ENCODE results near the gene C10orf62. TPM values are rescaled to one million over a fixed set of nuclear protein-coding genes. Genes with fewer than 3 reads are reported as not detected.
"Not testable (repeated sequence)": the region's sequence is repeated elsewhere in the genome, so short reads cannot be mapped to it uniquely, and the experiment has no call there.

C10orf62 gene
- not detected in 2 replicates for total RNA-seq

DNA sequence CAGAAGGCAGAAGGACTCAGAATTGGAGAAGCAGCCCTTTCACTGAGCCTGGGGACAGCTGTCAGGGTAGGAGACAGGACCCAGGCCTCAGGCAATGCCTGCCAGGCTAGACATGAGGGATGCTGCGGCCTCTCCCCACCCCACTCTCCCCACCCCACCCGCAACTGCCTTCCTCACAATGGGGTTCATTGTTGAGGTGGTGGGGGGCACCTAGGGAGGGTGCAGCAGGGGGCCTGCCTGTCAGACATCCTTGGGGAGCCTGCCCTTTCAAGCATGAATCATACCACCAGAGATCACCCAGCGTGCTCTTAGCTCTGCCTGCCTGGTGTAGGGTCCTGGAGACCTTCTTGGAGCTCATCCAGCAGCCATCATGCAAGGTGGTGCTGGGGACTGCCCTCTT is at the start of gene C10orf62:
C10orf62 (plus strand) TSS at position 243 of the 400 bp plus-strand sequence. CDS start 177 bp downstream, outside the sequence.
- no peak for DNase-seq (ENCODE audit: low read depth in 2 of 2)

GRCh38 chr10:97540669-97541500 is 48.6 kb upstream of the C10orf62 start:
- no peak for DNase-seq (ENCODE audit: low read depth in 2 of 2)

DNA sequence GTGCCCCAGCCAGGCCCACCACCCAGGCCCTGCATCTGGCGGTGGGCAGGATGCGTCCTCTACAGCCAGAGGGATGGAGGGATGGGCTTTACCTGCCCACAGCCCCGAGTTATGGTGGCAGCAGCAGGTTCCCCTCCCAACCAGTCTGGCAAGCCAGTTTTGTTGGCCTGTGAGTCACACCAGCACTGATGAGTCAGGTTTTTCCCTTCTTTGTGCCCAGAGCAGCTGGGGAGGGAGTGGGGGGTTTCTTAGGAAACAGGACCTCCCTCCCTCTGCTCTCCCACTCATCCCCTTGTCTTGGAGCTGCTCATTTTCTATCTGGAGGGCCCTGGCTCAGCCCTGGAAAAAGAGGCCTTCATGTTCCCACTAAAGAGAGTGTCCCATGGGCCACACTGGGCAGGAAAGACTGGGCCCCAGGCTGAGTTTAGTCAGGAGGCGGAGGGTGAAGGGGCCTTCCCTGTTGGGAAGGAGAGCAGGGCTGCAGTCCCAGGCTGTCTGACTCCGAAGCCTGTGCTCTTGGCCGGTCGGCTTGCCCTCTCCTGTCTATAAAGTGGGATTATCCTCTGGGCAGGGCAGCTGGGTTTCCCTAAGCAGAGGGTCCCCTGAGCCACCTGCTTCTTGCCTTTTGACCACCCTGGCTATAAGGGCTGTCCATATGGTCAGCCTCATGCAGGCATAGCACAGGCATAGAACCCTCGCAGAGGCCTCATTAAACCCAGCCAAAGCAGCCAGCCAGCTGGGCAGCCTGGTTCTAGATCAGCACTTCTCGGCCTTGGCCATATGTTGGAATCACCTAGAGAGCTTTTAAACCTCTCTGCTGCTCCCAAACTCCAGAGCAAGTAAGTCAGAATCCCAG is 47.1 kb upstream of the C10orf62 start:
- peak; percentile 93 to 98 for DNase-seq (ENCODE audit: low read depth in 2 of 2)

GRCh38 chr10:97543025-97543546 is 46.4 kb upstream of the C10orf62 start:
- DNase-seq (ENCODE audit: low read depth in 2 of 2) = peak; percentile 95 to 100

GRCh38 chr10:97546456-97547270 is 42.9 kb upstream of the C10orf62 start:
- peak in 1 of 2 donors; percentile 36 for DNase-seq (ENCODE audit: low read depth in 2 of 2)

GRCh38 chr10:97547271-97547600 is 42.3 kb upstream of the C10orf62 start:
- no peak for DNase-seq (ENCODE audit: low read depth in 2 of 2)

GRCh38 chr10:97547962-97548361 is 41.6 kb upstream of the C10orf62 start:
- DNase-seq (ENCODE audit: low read depth in 2 of 2) = no peak

- DNase-seq (ENCODE audit: low read depth in 2 of 2) = no peak
These were observed 40.6 kb upstream of the C10orf62 start for GRCh38 chr10:97548828-97549455.

DNA sequence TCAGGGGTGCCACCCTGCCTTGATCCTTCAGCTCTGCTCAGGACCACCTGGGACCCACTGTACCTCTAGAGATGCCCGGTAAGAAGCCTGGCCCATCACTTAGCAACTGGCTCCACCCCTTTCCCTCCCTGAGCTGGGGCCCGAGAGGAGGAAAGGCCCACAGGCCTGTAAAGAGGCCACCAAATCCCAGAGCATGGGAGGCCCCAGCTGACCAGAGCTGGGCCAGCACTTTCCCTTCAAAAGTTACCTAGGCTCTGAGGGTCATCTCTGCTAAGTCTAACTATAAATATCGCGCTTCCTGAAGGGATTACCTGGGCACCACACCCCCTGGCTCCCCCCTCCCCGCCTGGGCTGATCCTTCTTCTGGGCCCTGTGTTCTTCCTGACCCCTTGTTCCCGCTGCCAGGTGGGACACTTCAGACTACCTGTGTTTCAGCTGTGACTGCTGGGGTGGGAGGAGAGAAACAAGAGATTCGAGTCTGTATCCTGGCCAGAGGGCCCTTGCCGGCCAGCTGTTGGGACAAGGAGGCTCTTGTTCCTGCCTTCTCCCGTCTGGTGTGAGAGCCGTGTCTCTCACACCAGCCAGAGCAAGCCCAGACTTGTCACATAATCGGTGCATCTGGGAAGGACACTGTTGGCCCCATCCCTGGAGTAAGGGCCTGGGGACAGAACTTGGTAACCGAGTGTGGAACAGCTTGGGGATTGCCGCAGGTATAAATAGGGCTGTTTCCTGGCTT is 39.8 kb upstream of the C10orf62 start:
- DNase-seq (ENCODE audit: low read depth in 2 of 2) = no peak

GRCh38 chr10:97550336-97551149 is 39.0 kb upstream of the C10orf62 start:
- no peak for DNase-seq (ENCODE audit: low read depth in 2 of 2)

DNA sequence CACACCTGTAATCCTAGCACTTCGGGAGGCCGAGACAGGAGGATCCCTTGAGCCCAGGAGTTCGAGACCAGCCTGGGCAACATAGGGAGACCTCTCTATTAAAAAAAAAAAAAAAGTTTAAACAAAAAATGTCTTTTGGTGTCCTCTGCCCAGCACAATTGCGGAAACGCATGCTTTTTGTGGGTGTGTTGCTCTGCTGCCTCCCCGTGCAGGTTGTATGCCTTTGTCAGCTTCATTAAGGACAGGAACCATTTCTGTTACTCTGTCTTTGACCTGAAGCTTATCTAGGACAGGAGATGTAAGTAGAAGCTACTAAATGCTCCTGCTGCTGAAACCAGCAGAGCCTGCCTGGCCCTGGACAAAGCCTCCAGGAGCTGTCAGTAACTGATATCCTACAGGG is 38.2 kb upstream of the C10orf62 start:
- no peak for DNase-seq (ENCODE audit: low read depth in 2 of 2)

DNA sequence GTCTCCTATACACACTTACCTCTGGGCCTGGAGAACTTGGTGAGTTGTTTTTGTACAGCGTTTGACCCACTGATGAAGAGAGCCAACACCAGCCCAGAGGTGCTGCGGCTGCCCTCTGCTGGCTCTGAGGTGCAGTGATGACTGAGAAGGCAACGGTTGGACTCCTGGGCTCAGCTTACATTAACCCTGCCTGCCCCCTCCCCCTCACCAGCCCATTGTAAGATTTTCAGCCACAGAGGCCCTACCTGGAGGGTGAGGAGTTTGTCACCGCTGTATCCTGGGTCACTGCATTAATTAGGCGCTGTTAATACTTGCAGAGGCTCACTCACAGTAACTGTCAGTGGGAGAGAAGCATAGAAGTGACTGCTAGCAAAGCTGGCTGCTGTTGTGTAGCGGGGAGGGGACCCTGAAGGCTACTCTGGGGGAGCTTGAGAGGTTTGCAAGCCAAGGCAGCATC is 35.9 kb upstream of the C10orf62 start:
- DNase-seq (ENCODE audit: low read depth in 2 of 2) = peak; percentile 75 to 84

DNA sequence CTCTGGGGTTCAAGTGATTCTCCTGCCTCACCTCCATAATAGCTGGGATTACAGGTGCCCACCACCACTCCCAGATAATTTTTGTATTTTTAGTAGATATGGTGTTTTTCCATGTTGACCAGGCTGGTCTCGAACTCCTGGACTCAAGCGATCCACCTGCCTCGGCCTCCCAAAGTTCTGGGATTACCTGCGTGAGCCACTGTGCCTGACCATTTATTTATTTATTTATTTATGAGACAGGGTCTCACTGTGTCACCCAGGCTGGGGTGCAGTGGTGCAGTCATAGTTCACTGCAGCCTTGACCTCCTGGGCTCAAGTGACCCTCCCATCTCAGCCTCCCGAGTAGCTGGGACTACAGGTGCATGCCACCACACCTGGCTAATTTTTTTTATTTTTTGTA is 35.2 kb upstream of the C10orf62 start:
- DNase-seq (ENCODE audit: low read depth in 2 of 2) = not testable (repeated sequence)

DNA sequence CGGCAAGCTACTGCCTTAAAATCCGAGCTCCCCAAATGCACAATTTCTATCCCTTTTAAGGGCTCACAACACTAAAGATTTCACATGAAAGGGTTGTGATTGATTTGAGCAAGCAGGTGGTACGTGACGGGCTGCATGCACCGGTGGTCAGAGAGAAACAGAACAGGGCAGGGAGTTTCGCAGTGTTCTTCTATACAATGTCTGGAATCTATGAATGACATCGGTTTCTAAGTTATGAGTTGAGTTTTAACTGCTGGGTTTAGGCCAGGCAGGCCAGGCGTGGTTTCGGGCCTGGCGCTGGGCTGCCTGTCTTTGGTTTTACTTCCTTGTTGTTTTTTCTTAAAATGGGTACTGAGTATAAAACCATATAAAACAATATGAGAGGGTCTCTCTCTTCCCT is 34.0 kb upstream of the C10orf62 start:
- not testable (repeated sequence) for DNase-seq (ENCODE audit: low read depth in 2 of 2)

DNA sequence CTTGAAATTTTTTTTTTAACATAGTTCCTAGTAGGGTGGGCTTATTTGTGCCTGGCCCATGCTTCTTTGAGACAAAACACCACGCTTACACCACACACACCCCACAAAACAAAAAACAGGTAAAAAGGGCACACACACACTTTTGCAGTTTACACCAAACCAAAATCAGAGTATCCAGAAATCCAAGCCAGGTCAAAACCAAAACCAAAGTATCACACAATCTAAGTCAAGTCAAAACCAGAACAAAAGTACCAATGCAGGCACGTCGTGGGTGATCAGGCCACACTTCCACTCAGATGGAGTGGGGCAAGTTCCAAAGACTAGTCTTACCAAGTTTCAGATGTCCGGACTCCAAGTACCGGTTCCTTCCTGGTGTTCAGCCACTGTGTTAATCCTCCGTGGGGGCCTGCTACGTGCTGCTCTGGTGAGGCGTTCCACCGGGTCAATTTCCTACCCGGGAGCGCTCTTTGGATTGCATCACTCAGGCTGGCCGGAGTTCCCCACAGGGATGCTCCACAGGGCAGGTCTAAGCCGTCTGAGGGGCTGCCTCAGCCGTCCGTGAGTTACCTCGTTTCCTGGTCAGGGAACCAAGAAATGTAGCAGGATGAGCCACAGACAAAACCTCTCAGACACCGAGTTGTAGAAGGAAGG is 28.7 kb upstream of the C10orf62 start:
- peak; percentile 34 to 69 for DNase-seq (ENCODE audit: low read depth in 2 of 2)

GRCh38 chr10:97561386-97562077 is 28.0 kb upstream of the C10orf62 start:
- DNase-seq (ENCODE audit: low read depth in 2 of 2) = not testable (repeated sequence)

DNA sequence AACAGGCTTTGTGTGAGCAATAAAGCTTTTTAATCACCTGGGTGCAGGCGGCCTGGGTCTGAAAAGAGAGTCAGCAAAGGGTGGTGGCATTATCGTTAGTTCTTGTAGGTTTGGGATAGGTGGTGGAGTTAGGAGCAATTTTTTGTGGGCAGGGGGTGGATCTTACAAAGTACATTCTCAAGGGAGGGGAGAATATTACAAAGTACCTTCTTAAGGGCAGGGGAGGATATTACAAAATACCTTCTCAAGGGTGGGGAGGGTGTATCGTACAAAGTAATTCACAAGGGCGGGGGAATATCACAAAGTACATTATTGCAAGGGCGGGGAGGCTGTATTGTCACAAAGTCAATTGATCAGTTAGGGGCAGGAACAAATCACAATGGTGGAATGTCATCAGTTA is 27.2 kb upstream of the C10orf62 start:
- DNase-seq (ENCODE audit: low read depth in 2 of 2) = not testable (repeated sequence)

GRCh38 chr10:97563337-97563736 is 26.2 kb upstream of the C10orf62 start:
- no peak for DNase-seq (ENCODE audit: low read depth in 2 of 2)
